Osteocyte (in vitro differentiated cells): ENCODE data around the gene SLC5A4. TPM values are rescaled to one million over a fixed set of nuclear protein-coding genes. Genes with fewer than 3 reads are reported as not detected.

ENCODE experiments used
- DNase-seq: peaks from one replicate; pipeline ENCODE4 v3.0.0; 2021; ENCODE audit warnings: mixed read lengths; ENCODE audit not compliant: unreplicated experiment; ENCODE audit errors: extremely low spot score
- H3K27ac Mint-ChIP-seq: one replicate; pipeline ENCODE4 v1.8.0; 2021; ENCODE audit warnings: mild to moderate bottlenecking, mixed read lengths; ENCODE audit not compliant: unreplicated experiment
- H3K27me3 Mint-ChIP-seq: one replicate; pipeline ENCODE4 v1.8.0; 2021; ENCODE audit warnings: mixed read lengths; ENCODE audit not compliant: unreplicated experiment
- H3K36me3 Mint-ChIP-seq: one replicate; pipeline ENCODE4 v1.8.0; 2021; ENCODE audit warnings: mixed read lengths; ENCODE audit not compliant: unreplicated experiment
- H3K4me1 Mint-ChIP-seq: one replicate; pipeline ENCODE4 v1.8.0; 2021; ENCODE audit warnings: mixed read lengths; ENCODE audit not compliant: unreplicated experiment
- H3K4me3 Mint-ChIP-seq: one replicate; pipeline ENCODE4 v1.8.0; 2021; ENCODE audit warnings: mild to moderate bottlenecking, moderate library complexity, mixed read lengths; ENCODE audit not compliant: unreplicated experiment
- H3K9me3 Mint-ChIP-seq: one replicate; pipeline ENCODE4 v1.8.0; 2021; ENCODE audit warnings: mixed read lengths; ENCODE audit not compliant: unreplicated experiment
- CTCF ChIP-seq: fragments of 200-600 bp; sonication (generic); IDR thresholded peaks from 2 replicates; pipeline ENCODE4 v1.5.0; 2021; ENCODE audit warnings: antibody characterized with exemption, mild to moderate bottlenecking, moderate library complexity
- total RNA-seq: library from RNA; stranded (reverse); gene quantifications from 2 replicates; pipeline ENCODE4 v1.2.1, GENCODE V29; 2021

The SLC5A4 gene
- total RNA-seq, 1 donor from 2014 or later: not detected

GRCh38 chr22:32219026-32219425 is 36.1 kb downstream of the SLC5A4 start:
- Mint-ChIP-seq H3K27ac (no peak overlapping the region), H3K9me3 (no peaks in the 10 kb centered on the region), H3K36me3 (no peaks in the 10 kb centered on the region), H3K4me3 (no peak overlapping the region), H3K27me3 (peaks cover 18% of the 10 kb centered on the region), H3K4me1 (no peaks in the 10 kb centered on the region)
- DNase-seq: no peak
- TF ChIP-seq CTCF: no peak

- Mint-ChIP-seq H3K27me3 (peaks cover 18% of the 10 kb centered on the region), H3K4me3 (no peak overlapping the region), H3K9me3 (no peaks in the 10 kb centered on the region), H3K4me1 (no peaks in the 10 kb centered on the region), H3K36me3 (no peaks in the 10 kb centered on the region), H3K27ac (no peak overlapping the region)
- TF ChIP-seq CTCF: no peak
- DNase-seq: no peak
These were observed 36.7 kb downstream of the SLC5A4 start for GRCh38 chr22:32218470-32218869.

GRCh38 chr22:32217465-32217864 is 37.7 kb downstream of the SLC5A4 start:
- Mint-ChIP-seq H3K27ac (no peak overlapping the region), H3K4me1 (no peaks in the 10 kb centered on the region), H3K9me3 (no peaks in the 10 kb centered on the region), H3K36me3 (no peaks in the 10 kb centered on the region), H3K27me3 (peaks cover 18% of the 10 kb centered on the region), H3K4me3 (no peak overlapping the region)
- TF ChIP-seq CTCF: no peak
- DNase-seq: no peak

DNA sequence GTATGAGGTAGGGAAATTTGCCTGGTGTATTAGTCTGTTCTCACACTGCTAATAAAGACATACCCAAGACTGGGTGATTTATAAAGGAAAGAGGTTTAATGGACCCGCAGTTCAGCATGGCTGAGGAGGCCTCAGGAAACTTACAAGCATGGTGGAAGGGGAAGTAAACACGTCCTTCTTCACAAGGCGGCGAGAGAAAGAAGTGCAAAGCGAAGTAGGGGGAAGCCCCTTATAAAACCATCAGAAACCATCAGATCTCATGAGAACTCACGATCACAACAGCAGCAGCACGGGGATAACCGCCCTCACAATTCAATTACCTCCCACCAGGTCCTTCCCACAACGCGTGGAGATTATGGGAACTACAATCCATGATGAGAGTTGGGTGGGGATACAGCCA is 38.2 kb downstream of the SLC5A4 start:
- Mint-ChIP-seq H3K4me3 (no peak overlapping the region), H3K9me3 (no peaks in the 10 kb centered on the region), H3K4me1 (no peaks in the 10 kb centered on the region), H3K27ac (no peak overlapping the region), H3K36me3 (no peaks in the 10 kb centered on the region), H3K27me3 (peaks cover 15% of the 10 kb centered on the region)
- DNase-seq: no peak
- no peak for TF ChIP-seq CTCF

- Mint-ChIP-seq H3K36me3 (no peaks in the 10 kb centered on the region), H3K4me3 (no peak overlapping the region), H3K27ac (no peak overlapping the region), H3K9me3 (no peaks in the 10 kb centered on the region), H3K27me3 (peaks cover 5% of the 10 kb centered on the region), H3K4me1 (no peaks in the 10 kb centered on the region)
- no peak for TF ChIP-seq CTCF
- DNase-seq: no peak
These were observed 44.1 kb downstream of the SLC5A4 start for GRCh38 chr22:32211011-32211410.
